Glutamatergic neuron (in vitro differentiated cells): Measurements from ENCODE around the gene RNF4. TPM values are rescaled to one million over a fixed set of nuclear protein-coding genes. Genes with fewer than 3 reads are reported as not detected.

Source experiments
- DNase-seq: peaks from one replicate; pipeline ENCODE4 v3.0.0; 2022
- H3K27ac Mint-ChIP-seq: one replicate; pipeline ENCODE4 v1.8.0; 2020; ENCODE audit warnings: mild to moderate bottlenecking, mixed read lengths, inconsistent platforms; ENCODE audit not compliant: unreplicated experiment
- H3K27me3 Mint-ChIP-seq: one replicate; pipeline ENCODE4 v1.8.0; 2020; ENCODE audit warnings: mild to moderate bottlenecking, moderate library complexity, mixed read lengths, inconsistent platforms; ENCODE audit not compliant: unreplicated experiment
- H3K36me3 Mint-ChIP-seq: one replicate; pipeline ENCODE4 v1.8.0; 2020; ENCODE audit warnings: mild to moderate bottlenecking, mixed read lengths, inconsistent platforms; ENCODE audit not compliant: unreplicated experiment
- H3K4me1 Mint-ChIP-seq: one replicate; pipeline ENCODE4 v1.8.0; 2020; ENCODE audit warnings: mild to moderate bottlenecking, low read depth, mixed read lengths, inconsistent platforms; ENCODE audit not compliant: unreplicated experiment
- H3K4me3 Mint-ChIP-seq: one replicate; pipeline ENCODE4 v1.8.0; 2020; ENCODE audit warnings: mild to moderate bottlenecking, mixed read lengths, inconsistent platforms; ENCODE audit not compliant: unreplicated experiment
- H3K9me3 Mint-ChIP-seq: one replicate; pipeline ENCODE4 v1.8.0; 2020; ENCODE audit warnings: mild to moderate bottlenecking, moderate library complexity, mixed read lengths, inconsistent platforms; ENCODE audit not compliant: unreplicated experiment
- CTCF ChIP-seq: fragments of 200-600 bp; sonication (generic); IDR thresholded peaks from one replicate; pipeline ENCODE4 v1.5.0; 2021; ENCODE audit not compliant: partially characterized antibody, unreplicated experiment
- total RNA-seq: library from RNA; stranded (reverse); fragmentation: NEBNext Ultra II Directional; extraction: Animal tissue kit (Norgen Biotek cat#: 25700); gene quantifications from one replicate; pipeline ENCODE4 v1.2.1, GENCODE V29; 2021; ENCODE audit not compliant: unreplicated experiment

RNF4 gene
- total RNA-seq, 1 donor from 2014 or later = 73.6 TPM

GRCh38 chr4:2472187-2472586, 3.3 kb downstream of the RNF4 start:
- Mint-ChIP-seq H3K4me1 (peaks cover 13% of the 10 kb centered on the region), H3K27me3 (peaks cover 3% of the 10 kb centered on the region), H3K4me3 (no peak overlapping the region), H3K36me3 (peaks cover 15% of the 10 kb centered on the region), H3K27ac (no peak overlapping the region), H3K9me3 (peaks cover 7% of the 10 kb centered on the region)
- DNase-seq = no peak
- no peak for TF ChIP-seq CTCF

- DNase-seq = no peak
- peaks cover 2% of the 10 kb centered on the region for H3K9me3 Mint-ChIP-seq
- H3K4me3 Mint-ChIP-seq = no peak overlapping the region
- no peaks in the 10 kb centered on the region for H3K27me3 Mint-ChIP-seq
- peaks cover 39% of the 10 kb centered on the region for H3K4me1 Mint-ChIP-seq
- TF ChIP-seq CTCF = no peak
- H3K36me3 Mint-ChIP-seq = no peaks in the 10 kb centered on the region
- H3K27ac Mint-ChIP-seq = no peak overlapping the region
Measured at GRCh38 chr4:2478229-2478628, 9.3 kb downstream of the RNF4 start.

GRCh38 chr4:2480649-2481048, 11.7 kb downstream of the RNF4 start:
- no peak for DNase-seq
- peaks cover 7% of the 10 kb centered on the region for H3K27me3 Mint-ChIP-seq
- peaks cover 54% of the 10 kb centered on the region for H3K4me1 Mint-ChIP-seq
- no peak for TF ChIP-seq CTCF
- no peak overlapping the region for H3K27ac Mint-ChIP-seq
- H3K9me3 Mint-ChIP-seq = peaks cover 2% of the 10 kb centered on the region
- no peak overlapping the region for H3K4me3 Mint-ChIP-seq
- H3K36me3 Mint-ChIP-seq = no peaks in the 10 kb centered on the region

- Mint-ChIP-seq H3K27ac (no peak overlapping the region), H3K4me1 (peaks cover 54% of the 10 kb centered on the region), H3K27me3 (peaks cover 7% of the 10 kb centered on the region), H3K9me3 (no peaks in the 10 kb centered on the region), H3K36me3 (no peaks in the 10 kb centered on the region), H3K4me3 (no peak overlapping the region)
- DNase-seq = no peak
- TF ChIP-seq CTCF = no peak
Measured at GRCh38 chr4:2482192-2482591, 13.3 kb downstream of the RNF4 start.

- no peak for DNase-seq
- H3K27me3 Mint-ChIP-seq = peaks cover 7% of the 10 kb centered on the region
- no peaks in the 10 kb centered on the region for H3K9me3 Mint-ChIP-seq
- H3K4me3 Mint-ChIP-seq = no peak overlapping the region
- peak overlapping the region; percentile 68 for H3K27ac Mint-ChIP-seq
- peaks cover 53% of the 10 kb centered on the region for H3K4me1 Mint-ChIP-seq
- no peak for TF ChIP-seq CTCF
- H3K36me3 Mint-ChIP-seq = no peaks in the 10 kb centered on the region
Measured at GRCh38 chr4:2482693-2483092, 13.8 kb downstream of the RNF4 start.
